NCI-H2029 treated with DMSO at 0.1 percent for 48 hours (cell line): ENCODE measurements around the gene CDKL5.
"Not testable (repeated sequence)": the region's sequence is repeated elsewhere in the genome, so short reads cannot be mapped to it uniquely, and the experiment has no call there.

Experiments used
- DNase-seq: peaks from one replicate; lab custom pipeline; 2025; lab: John Stamatoyannopoulos, UW

CDKL5 gene

GRCh38 chrX:18425199-18426003 is at the start of gene CDKL5:
Gene CDKL5 (plus strand): TSS chrX:18425608. CDS start chrX:18507097, 81,489 bp downstream.
- DNase-seq: peak; percentile 71

- DNase-seq: peak; percentile 9
Measured at GRCh38 chrX:18377796-18378195, 47.6 kb upstream of the CDKL5 start.

GRCh38 chrX:18389966-18390365 is 35.4 kb upstream of the CDKL5 start:
- DNase-seq: no peak

GRCh38 chrX:18390941-18391538 is 34.4 kb upstream of the CDKL5 start:
- DNase-seq: peak; percentile 12

DNA sequence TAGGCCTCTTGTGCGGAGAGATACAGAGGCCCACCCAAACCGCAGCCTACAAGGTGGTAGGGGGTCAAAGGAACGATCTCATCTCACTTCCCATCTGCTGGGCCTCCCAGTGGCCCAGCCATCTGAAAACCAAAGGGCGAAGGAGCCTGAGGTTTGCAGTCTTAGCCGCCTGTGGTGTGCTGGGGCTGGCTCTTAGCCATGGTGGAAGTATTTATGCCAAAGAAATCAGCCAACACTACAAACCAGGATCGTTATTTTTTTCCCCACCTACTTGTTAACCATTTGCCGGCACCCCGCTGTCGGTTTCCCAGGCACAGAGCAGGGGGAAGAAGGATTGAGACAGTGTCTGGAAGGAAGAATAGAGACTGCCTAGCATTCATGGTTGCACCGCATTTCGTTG is 30.9 kb upstream of the CDKL5 start:
- no peak for DNase-seq

GRCh38 chrX:18401848-18402213 is 23.6 kb upstream of the CDKL5 start:
- no peak for DNase-seq

GRCh38 chrX:18406531-18407266 is 18.7 kb upstream of the CDKL5 start:
- DNase-seq: no peak

GRCh38 chrX:18410038-18410437 is 15.4 kb upstream of the CDKL5 start:
- DNase-seq: no peak

DNA sequence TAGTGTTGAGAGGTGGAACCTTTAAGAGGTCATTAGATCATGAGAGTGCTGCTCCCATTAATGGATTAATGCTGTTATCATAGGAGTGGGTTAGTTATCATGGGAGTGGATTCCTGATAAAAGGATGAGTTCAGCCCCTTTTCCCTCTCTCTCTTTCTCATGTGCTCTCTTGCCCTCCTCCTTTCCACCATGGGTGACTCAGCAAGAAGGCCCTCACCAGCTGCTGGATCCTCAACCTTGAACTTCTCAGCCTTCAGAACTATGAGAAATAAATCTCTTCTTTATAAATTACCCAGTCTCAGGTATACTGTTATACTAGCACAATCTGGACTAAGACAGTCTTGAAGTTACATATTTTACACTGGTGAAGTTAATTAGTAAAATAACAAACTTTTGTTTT is 10.0 kb upstream of the CDKL5 start:
- DNase-seq: no peak

DNA sequence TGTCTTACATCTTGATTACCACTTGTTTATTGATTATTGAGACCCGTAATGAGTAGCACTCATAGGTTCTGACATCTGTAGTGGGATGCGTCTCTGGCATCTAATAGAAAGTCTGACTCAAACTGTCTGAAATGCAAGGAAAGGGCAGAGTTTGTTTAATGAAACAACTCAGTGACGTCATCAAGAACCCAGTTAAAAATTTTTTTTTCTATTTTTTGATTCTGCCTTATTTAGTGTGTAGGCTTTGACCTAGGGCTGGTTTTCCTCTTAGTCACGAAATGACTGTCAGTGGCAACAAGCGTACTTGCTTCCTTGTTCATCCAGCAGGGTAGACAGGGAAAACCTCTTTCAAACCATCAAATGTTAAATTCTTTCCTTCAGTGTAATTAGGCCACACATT is 3.1 kb upstream of the CDKL5 start:
- DNase-seq: no peak

DNA sequence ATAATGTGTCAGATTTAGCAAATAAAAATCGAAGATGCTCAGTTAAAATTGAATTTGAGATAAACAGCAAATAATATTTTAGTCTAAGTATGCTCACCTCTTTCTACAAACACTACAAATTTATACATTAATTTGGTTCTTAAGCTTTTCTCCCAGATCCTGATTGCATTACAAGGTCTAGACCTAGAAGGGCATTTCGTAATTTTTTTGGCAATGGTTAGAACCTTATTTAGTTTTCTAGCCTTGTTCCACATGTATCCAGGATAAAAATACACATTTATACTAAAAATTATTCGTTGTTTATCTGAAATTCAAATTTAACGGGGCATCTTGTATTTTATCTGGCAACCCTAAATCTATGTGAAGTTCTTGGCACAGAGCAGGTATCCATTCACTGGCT is 2.5 kb upstream of the CDKL5 start:
- DNase-seq: no peak

- no peak for DNase-seq
Measured at GRCh38 chrX:18424482-18425198, 768 bp upstream of the CDKL5 start.

DNA sequence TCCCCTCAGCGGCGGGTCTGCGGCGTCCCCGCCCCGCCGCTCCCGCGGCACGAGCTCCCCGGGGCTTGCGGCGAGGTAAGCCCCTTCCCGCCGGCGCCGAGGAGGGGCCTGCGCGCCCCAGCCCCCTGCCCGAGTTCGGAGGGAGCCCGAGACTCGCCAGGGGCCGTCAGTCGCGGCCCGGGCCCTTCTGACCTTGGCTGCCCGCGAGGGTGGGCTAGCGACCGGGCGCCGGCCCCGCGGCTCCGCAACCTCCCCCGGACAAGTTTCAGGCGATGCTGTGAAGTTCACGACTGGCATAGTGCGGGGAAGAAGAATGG is 554 bp downstream of the CDKL5 start:
- no peak for DNase-seq

GRCh38 chrX:18428006-18428405 is 2.6 kb downstream of the CDKL5 start:
- DNase-seq: no peak

DNA sequence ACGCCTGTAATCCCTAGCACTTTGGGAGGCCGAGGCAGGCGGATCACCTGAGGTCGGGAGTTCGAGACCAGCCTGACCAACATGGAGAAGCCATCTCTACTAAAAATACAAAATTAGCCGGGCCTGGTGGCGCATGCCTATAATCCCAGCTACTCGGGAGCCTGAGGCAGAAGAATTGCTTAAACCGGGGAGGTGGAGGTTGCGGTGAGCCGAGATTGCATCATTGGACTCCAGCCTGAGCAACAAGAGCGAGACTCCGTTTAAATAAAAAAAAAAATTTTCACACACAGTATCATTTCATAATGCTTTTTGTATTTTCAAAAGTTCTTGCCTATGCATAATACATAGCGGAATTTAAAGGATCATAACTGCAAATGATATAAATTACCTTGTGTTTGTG is 7.9 kb downstream of the CDKL5 start:
- not testable (repeated sequence) for DNase-seq

GRCh38 chrX:18434896-18435295 is 9.5 kb downstream of the CDKL5 start:
- no peak for DNase-seq

DNA sequence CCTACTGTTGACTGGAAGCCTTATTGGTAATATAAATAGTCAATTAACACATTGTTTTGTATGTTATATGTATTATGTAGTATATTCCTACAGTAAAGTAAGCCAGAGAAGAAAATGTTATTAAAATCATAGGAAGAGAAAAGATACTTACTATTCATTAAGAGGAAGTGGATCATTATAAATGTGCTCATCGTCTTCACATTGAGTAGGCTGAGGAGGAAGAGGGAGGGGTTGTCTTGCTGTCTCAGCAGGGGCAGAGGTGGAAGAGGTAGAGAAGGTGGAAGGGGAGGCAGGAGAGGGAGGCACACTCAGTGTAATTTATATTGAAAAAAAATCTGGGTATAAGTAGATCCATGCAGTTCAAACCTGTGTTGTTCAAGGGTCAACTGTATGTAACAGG is 10.6 kb downstream of the CDKL5 start:
- DNase-seq: no peak

GRCh38 chrX:18440835-18441234 is 15.4 kb downstream of the CDKL5 start:
- no peak for DNase-seq

DNA sequence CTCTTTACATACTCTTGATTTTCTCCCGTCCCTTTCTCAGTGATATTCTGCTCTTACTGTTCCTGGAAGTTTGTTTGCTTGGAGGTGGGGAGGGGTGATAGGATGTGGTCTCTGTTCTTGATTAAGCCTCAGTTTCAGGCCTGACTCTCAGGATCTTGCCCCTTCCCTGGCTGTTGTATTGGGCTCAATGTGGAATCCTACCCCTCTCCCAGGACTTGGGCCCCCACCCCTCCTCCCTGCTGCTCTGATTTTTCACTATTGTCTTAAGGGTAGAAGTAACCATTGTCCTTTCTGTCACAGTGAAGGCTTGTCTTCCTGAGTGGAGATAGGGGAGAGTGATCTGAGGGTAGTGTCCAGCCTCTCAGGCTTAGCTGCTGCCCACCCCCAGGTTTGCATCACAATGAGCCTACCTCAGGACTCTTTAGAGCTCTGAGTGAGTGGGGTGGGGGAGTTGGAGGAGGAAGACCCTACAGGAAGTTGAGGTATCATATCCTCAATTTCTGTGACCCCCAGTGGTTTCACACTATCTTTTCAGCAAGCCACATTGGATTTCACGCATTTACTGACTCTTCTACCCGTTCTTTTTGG is 16.5 kb downstream of the CDKL5 start:
- no peak for DNase-seq

- DNase-seq: no peak
Measured at GRCh38 chrX:18448416-18448815, 23.0 kb downstream of the CDKL5 start.

DNA sequence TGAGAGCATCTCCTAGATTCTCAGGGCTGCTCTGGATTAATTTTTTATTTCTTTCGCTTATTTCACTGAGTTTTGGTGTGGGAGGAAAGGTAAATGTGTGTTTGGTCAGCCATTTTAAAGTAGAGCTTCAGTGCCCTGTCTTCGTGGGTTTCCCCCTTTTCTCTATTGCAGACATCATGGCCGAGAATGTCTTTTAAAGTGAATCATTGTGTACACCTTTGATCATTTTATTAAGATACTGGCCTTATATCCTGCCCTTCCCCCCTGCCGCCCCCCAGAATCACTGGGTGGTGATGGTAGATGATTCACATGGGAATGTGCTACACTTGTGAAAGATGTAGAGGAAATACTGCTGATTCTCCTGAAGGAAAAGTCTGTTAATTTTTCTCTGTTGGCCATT is 23.8 kb downstream of the CDKL5 start:
- no peak for DNase-seq

DNA sequence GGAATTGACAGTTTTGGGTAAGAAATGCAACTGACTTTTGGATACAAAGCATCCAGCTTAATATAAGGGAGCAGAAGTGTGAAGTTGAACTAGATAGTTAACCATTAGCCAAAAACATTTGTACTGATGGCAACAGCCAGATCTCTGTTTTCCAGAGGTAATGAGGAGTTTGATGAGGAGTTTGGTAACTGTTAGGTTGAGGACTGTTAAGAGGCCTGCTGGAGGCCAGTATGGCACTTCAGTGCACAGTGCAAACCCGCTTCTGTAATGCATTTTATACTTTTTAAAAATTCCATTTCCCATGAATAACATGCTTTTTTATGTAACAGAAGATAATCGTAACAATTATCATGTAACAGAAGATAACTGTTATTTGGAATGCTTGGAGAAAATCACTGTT is 30.0 kb downstream of the CDKL5 start:
- DNase-seq: no peak
